Stimulated activated CD8-positive, alpha-beta memory T cell treated with anti-CD3 and anti-CD28 coated beads, Interleukin-7, amount 100 ng/mL, for 1 hour (primary cell): ENCODE results near the gene SPATA7.

Experiments
- DNase-seq, 2 donors: peaks; one replicate each; pipeline ENCODE4 v3.0.0-alpha.2; 2020; ENCODE audit warnings: low read depth in 2 of 2

The SPATA7 gene

GRCh38 chr14:88482524-88482923, 97.1 kb downstream of the SPATA7 start:
- DNase-seq = no peak
